ENCODE results near the gene STARD7.

DNA sequence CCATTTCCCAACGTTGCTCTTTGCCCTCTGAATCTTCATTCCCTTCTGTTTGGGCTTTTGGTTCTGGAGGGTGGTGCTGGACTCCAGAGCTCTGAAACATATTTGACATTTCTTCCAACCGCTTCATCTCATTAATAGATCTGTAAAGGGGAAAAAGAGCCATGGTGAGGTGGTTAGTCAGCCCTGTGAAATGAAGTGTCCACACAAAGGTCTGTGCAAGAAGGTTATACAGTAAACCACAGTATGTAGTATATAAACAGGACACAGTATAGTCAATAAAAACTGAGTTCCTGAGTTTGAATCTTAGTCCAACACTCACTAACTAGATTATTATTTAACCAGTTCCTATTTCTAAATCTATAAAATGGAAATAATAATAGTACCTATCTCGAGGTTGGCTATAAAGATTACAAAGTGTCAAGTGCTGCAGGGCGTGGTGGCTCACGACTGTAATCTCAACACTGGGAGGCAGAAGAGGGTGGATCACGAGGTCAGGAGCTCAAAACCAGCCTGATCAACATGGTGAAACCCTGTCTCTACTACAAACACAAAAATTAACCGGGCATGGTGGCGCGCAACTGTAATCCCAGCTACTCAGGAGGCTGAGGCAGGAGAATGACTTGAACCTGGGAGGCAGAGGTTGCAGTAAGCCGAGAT lies 13.1 kb downstream of the STARD7 start:
- TF ChIP-seq, protein P1, sequence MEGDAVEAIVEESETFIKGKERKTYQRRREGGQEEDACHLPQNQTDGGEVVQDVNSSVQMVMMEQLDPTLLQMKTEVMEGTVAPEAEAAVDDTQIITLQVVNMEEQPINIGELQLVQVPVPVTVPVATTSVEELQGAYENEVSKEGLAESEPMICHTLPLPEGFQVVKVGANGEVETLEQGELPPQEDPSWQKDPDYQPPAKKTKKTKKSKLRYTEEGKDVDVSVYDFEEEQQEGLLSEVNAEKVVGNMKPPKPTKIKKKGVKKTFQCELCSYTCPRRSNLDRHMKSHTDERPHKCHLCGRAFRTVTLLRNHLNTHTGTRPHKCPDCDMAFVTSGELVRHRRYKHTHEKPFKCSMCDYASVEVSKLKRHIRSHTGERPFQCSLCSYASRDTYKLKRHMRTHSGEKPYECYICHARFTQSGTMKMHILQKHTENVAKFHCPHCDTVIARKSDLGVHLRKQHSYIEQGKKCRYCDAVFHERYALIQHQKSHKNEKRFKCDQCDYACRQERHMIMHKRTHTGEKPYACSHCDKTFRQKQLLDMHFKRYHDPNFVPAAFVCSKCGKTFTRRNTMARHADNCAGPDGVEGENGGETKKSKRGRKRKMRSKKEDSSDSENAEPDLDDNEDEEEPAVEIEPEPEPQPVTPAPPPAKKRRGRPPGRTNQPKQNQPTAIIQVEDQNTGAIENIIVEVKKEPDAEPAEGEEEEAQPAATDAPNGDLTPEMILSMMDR (conservative IDR thresholded peaks at IDR 0.05; ENCODE audit: low read depth in 2 of 2): no peak
- TF ChIP-seq POLR2AphosphoS5 (IDR thresholded peaks at IDR 0.05; ENCODE audit: low read depth): no peak
- no peak for TF ChIP-seq JUNB (IDR thresholded peaks at IDR 0.05; ENCODE audit: unreplicated experiment)
